Activated CD4-positive, CD25-positive, alpha-beta regulatory T cell treated with anti-CD3 and anti-CD28 coated beads, Interleukin-2, amount 50 U/mL, for 72 hours (primary cell): ENCODE results near the gene TBC1D8.

Experiments
- DNase-seq: peaks from one replicate; pipeline ENCODE4 v3.0.0; 2021

The TBC1D8 gene

GRCh38 chr2:101109451-101110118 lies 41.6 kb downstream of the TBC1D8 start:
- no peak for DNase-seq

GRCh38 chr2:101108357-101108756 lies 42.8 kb downstream of the TBC1D8 start:
- DNase-seq, result no peak

- no peak for DNase-seq
These were observed 43.9 kb downstream of the TBC1D8 start for GRCh38 chr2:101107241-101107640.

- no peak for DNase-seq
These were observed 44.6 kb downstream of the TBC1D8 start for GRCh38 chr2:101106453-101107181.

- DNase-seq, result no peak
These were observed 45.5 kb downstream of the TBC1D8 start for GRCh38 chr2:101105654-101106053.

GRCh38 chr2:101097638-101098037 lies 53.5 kb downstream of the TBC1D8 start:
- no peak for DNase-seq

GRCh38 chr2:101096619-101097142 lies 54.5 kb downstream of the TBC1D8 start:
- DNase-seq, result no peak

GRCh38 chr2:101094351-101094750 lies 56.8 kb downstream of the TBC1D8 start:
- no peak for DNase-seq

GRCh38 chr2:101089942-101090799 lies 61.0 kb downstream of the TBC1D8 start:
- DNase-seq, result no peak

GRCh38 chr2:101089419-101089818 lies 61.8 kb downstream of the TBC1D8 start:
- DNase-seq, result no peak

- DNase-seq, result no peak
These were observed 63.5 kb downstream of the TBC1D8 start for GRCh38 chr2:101087638-101088037.

- no peak for DNase-seq
These were observed 67.6 kb downstream of the TBC1D8 start for GRCh38 chr2:101083613-101084012.

- DNase-seq, result no peak
These were observed 68.2 kb downstream of the TBC1D8 start for GRCh38 chr2:101082998-101083397.

- DNase-seq, result no peak
These were observed 69.7 kb downstream of the TBC1D8 start for GRCh38 chr2:101081375-101081907.

- DNase-seq, result no peak
These were observed 70.7 kb downstream of the TBC1D8 start for GRCh38 chr2:101080211-101081068.

- DNase-seq, result no peak
These were observed 74.6 kb downstream of the TBC1D8 start for GRCh38 chr2:101076581-101076980.

GRCh38 chr2:101064868-101065549 lies 86.2 kb downstream of the TBC1D8 start:
- DNase-seq, result no peak

GRCh38 chr2:101064505-101064867 lies 86.7 kb downstream of the TBC1D8 start:
- DNase-seq, result no peak

- no peak for DNase-seq
These were observed 87.1 kb downstream of the TBC1D8 start for GRCh38 chr2:101064125-101064502.

GRCh38 chr2:101063352-101064124 lies 87.6 kb downstream of the TBC1D8 start:
- DNase-seq, result no peak

GRCh38 chr2:101058386-101058785 lies 92.8 kb downstream of the TBC1D8 start:
- DNase-seq, result no peak
